MM.1S (cell line): ENCODE data around the gene SETD1A.

ENCODE experiments used
- EZH2 ChIP-seq: fragments of 300-600 bp; sonication (generic); optimal IDR thresholded peaks from 2 replicates; pipeline ENCODE3; 2017; ENCODE audit warnings: low read depth, mild to moderate bottlenecking, antibody characterized with exemption, low read length, mixed read lengths
- TF ChIP-seq, protein P1 (sequence below): fragments of 300-600 bp; sonication (generic); IDR thresholded peaks from 2 replicates; pipeline ENCODE4 v1.5.1; 2016; ENCODE audit warnings: antibody characterized with exemption, low read length, mixed read lengths

- TF ChIP-seq, protein P1, sequence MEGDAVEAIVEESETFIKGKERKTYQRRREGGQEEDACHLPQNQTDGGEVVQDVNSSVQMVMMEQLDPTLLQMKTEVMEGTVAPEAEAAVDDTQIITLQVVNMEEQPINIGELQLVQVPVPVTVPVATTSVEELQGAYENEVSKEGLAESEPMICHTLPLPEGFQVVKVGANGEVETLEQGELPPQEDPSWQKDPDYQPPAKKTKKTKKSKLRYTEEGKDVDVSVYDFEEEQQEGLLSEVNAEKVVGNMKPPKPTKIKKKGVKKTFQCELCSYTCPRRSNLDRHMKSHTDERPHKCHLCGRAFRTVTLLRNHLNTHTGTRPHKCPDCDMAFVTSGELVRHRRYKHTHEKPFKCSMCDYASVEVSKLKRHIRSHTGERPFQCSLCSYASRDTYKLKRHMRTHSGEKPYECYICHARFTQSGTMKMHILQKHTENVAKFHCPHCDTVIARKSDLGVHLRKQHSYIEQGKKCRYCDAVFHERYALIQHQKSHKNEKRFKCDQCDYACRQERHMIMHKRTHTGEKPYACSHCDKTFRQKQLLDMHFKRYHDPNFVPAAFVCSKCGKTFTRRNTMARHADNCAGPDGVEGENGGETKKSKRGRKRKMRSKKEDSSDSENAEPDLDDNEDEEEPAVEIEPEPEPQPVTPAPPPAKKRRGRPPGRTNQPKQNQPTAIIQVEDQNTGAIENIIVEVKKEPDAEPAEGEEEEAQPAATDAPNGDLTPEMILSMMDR, result no peak
- no peak for TF ChIP-seq EZH2
These were observed 47.0 kb upstream of the SETD1A start for GRCh38 chr16:30910427-30911029.
